Forelimb muscle (tissue), 1 donor: ENCODE data around the gene MTCL1. TPM values are rescaled to one million over a fixed set of nuclear protein-coding genes. Genes with fewer than 3 reads are reported as not detected.

Source experiments
- DNase-seq: peaks from one replicate; pipeline ENCODE4 v3.0.0-alpha.2; 2013; ENCODE audit warnings: low read depth
- polyA plus RNA-seq: library from polyadenylated mRNA; unstranded; fragments of 120-200 nt; gene quantifications from one replicate; pipeline ENCODE4 v1.2.1, GENCODE V29; 2013; ENCODE audit not compliant: insufficient read length

The MTCL1 gene
- polyA plus RNA-seq, 1 donor = 33.0 TPM

DNA sequence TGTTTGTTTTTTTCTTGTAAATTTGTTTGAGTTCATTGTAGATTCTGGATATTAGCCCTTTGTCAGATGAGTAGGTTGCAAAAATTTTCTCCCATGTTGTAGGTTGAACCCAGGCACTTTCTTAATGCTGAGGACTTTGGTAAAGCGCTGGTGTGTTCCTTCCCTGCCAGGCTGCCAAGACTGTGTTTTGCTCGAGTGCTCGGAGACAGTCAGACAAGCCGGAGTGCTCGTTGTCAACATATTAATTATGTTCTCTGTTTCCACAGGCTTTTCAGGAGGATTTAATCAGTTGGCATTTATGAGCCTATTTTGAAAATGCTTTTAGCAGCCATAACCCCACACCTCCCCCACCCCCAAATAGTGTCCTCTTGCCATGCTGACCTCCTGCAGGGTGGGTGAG lies 6.4 kb downstream of the MTCL1 start:
- no peak for DNase-seq

DNA sequence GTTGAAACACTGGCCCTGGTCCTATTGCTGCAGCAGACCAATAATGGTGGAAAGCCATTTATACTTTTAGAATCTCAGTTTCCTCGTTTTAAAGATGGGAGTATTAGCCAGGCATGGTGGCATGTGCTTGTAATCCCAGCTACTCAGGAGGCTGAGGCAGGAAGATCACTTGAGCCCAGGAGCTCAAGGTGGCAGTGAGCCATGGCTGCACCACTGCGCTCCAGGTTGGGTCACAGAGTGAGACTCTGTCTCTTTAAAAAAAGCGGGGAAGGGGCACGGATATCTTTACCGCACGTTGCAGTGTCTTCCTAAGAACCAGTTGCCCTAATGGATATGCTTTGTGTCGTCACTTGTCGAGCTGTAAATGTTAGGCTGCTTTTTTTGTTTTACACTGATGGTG lies 8.3 kb downstream of the MTCL1 start:
- DNase-seq = no peak

DNA sequence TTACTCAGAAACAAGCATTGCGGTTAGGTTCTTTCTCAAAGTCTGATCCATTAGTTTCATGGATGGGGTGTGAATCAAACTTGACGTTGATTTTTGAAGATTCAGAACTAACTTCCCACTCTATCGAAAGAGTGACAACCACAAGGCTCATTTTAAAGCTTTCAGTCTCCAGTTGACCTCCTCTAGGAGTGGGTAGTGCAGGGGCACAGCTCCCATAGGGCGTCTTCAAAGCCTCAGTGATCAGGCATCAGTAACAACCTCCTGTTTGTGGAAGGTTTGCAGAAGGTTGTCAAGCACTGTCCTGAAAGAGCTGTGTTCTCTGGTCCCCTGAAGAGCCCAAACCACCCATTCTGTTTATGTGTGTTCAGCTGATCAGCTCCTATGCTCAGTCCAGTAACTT lies 10.2 kb downstream of the MTCL1 start:
- no peak for DNase-seq

DNA sequence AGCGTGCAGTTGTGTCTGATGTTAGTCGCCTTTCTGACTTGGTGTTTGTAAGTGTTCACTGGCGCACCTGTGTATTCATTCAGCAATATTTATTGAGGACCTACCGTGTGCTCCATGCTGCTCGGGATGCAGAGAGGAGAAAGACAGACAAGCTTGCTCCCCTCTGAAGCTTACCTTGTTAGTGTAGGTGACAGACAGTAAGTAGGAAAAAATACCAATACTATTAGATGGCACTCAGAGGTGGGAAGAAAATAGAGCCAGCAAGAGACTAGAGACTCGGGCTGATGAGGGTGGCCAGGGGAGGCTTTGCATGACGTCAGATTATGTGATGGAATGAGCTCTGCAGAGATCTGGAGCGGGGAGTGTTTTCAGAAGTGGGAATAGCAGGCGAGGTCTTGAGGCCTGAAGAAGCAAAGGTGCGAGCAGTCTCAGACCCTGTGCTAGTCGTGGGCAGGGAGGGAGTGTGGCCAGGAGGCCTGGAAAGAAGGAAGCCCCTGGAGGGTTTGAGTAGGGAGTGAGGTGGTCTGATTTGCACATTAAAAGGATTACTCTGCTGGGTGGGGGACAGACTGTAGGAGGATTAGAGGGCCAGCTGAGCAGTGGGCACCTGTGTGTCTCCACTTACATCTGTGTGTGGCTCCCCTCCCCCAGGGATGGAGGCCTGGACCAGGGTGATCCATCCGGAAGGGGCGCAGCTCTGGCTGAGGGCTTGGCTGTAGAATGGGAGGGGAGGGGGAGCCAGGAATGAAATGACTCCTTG lies 11.8 kb downstream of the MTCL1 start:
- no peak for DNase-seq

DNA sequence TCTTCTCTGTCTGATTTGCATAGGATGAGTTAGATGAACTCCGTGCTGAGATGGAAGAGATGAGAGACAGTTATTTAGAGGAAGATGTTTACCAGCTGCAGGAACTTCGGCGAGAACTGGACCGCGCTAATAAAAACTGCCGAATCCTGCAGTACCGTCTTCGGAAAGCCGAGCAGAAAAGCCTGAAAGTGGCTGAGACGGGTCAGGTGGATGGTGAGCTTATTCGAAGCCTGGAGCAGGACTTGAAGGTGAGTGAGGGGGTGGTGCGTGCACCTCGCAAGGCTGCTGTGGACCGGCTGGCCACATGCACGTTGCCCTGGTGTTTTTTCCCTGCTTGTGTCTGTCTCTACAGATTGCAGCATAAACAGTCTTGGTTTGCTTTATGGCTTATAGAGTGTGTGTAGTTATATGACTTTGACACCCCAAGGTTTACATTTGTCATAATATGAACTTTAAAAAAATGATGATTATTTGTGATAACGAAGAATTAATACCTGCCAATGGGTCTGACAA lies 13.1 kb downstream of the MTCL1 start:
- no peak for DNase-seq

DNA sequence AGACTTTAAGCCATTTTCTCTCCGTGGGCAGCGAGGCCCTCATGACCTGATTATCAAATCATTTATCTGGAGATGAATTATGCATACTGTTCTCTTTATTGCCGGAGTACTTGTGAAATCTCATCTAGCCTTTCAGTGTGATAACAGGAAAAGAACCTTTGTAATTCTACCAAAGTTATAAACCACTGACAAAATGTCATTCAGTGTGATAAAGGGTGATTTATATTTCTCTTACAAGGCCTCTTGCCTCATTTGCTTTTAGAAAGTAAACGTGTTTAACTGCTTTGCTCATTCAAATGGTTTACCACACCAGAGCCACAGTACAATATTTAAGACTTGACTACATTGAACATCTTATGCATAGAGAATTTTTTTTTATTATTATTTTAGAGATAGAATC lies 13.8 kb downstream of the MTCL1 start:
- DNase-seq = no peak

DNA sequence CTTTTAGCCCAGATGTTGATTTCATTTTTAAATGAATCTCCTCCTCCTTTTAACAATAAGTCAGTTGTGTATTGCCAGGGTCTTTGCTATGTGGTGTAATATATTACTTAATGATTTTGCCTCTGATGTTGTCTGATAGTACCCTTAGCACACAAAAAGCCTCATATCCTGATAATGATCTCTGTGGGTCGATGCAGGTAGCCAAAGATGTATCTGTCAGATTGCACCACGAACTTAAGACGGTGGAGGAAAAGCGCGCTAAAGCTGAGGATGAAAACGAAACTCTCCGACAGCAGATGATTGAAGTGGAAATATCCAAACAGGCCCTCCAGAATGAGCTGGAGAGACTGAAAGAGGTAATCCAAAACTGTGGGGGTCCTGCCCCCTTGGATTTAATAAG lies 14.8 kb downstream of the MTCL1 start:
- no peak for DNase-seq

DNA sequence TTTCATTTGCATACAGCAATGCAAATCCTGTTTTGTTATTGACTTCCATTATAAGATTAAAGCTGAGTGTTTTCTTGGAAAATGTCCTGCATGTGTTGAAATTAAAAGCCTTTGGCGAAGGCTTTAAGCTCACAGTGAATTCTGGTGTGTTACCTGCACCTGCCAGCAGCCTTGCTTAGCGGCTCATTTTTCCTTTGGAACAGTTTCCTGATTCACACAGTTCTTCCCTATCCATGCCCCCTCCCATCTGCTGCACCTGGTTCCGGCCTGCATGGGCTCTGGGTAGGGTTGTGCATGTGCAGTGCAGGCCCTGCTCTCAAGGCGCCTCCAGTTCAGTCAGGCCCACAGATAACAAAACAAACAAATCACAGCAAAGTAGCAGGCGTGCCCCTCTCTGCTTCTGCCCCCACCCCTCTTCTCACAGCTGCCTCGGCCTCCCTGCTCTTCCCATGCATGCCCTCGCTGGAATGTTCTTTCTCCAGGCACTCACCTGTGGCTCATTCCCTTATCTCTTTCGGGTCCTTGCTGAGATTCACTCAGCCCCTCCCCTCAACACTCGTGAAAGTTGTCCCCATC lies 15.8 kb downstream of the MTCL1 start:
- no peak for DNase-seq

DNA sequence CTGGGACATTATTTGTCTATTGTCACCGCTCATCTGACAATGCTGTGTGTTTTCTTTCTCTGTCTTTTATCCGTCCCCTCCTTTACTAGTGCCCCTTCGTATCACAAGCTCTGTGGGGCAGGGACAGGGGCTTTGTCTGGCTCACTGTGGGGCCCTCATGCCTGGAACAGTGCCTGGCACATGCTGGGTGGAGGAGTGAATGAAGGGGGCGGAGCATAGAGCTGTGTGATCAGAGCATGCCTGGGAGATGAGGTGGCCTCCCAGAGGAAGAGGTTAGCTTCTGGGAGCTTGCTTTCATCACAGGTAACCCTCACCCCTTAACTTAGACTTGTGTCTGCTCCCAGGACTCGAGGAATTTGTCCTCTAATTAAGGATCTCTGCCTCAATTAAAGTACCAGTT lies 16.4 kb downstream of the MTCL1 start:
- no peak for DNase-seq

DNA sequence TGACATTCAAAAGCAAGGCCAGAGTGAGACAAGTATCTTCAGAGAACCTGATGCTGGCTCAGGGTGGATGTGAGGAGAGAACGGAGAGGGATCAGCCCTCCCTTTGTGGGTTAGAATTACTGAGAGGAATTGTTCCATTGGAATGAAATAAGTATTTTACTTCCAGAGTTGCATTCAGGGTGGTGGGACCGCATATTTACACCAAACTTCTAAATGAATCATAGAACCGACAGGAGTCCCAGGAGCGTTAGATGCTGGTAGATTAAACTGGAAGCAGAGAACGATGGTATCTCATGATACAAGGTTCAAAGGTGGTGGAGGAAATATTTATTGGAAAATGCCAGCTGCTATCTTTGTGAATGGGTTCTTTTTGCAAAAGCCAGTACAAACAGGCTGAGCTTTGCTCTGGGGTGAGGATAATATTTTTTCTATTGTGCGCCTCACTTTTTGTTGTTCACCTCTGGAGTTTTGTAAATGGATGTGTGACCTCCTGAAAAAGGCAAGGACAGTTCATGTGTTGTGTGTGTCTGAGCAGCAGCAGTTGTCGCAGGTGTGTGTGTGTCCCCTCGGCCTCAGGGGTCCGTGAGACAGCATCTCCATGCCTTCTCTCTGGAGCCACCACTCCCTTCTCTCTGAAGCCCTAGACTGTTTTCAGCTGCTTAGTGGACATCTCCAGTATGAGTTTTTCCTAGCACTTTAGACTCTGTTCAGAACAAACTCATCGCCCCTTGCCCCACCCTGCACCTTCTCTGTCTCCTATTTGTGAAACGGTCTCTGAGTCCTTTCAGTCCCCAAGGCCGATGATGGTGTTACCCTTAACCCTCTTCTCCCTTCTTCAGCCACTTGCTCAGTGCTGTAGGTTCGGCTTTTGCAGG lies 17.8 kb downstream of the MTCL1 start:
- DNase-seq = no peak

DNA sequence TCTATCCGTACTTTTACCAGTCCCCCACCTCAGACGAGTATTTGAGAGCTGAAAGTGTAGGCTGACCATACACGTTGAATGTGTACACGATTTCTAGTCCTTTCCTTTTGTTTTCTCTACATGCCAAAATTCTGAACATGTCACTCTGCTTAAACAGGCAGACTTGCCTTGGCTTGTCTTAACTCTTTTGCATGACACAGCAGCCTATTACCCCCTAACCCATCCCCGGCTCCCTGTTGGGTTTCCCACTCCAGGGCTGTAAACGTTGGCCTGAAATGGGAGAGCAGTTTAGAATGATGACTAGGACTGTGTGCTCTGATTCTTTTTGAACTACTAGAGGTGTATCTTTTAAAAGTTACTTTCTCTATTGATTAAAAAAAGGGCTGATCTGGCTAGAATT lies 19.1 kb downstream of the MTCL1 start:
- no peak for DNase-seq

DNA sequence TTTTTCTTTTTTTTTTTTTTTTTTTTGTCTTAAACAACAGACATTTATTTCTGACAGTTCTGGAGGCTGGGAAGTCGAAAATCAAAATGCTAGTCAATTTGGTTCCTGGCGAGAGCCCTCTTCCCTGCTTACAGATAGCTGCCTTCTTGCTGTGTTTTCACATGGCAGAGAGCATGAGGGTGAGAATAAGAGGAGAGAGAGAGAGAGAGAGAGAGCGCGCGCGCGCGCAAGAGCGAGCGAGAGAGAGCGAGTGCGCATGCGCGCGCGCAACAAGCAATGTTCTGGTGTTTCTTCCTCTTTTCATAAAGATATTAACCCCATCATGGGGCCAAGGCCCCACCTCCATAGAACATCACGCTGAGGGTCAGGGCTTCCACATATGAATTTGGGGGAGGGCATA lies 20.9 kb downstream of the MTCL1 start:
- no peak for DNase-seq

DNA sequence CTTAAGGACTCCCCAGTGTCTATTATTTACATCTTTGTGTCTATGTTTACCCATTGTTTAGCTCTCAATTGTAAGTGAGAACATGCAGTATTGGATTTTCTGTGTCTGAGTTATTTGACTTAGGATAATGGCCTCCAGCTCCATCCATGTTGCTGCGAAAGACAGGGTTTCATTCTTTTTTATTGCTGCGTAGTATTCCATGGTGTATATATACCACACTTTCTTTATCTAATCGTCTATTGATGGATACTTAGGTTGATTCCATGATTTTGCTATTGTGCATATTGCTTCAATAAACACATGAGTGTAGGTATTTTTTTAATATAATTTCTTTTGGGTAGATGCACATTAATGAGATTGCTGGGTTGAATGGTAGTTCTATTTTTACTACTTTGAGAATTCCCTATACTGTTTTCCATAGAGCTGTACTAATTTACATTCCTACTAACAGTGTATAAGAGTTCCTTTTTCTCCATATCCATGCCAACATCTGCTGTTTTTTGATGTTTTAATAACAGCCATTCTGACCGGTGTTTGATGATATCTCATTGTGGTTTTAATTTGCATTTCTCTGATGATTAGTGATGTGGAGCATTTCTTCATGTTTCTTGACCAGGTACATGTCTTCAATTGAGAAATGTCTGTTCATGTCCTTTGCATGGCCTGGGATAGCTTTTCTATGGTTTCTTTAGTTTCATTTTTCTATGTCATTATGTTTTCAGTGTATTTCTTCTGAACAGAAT lies 21.8 kb downstream of the MTCL1 start:
- no peak for DNase-seq

DNA sequence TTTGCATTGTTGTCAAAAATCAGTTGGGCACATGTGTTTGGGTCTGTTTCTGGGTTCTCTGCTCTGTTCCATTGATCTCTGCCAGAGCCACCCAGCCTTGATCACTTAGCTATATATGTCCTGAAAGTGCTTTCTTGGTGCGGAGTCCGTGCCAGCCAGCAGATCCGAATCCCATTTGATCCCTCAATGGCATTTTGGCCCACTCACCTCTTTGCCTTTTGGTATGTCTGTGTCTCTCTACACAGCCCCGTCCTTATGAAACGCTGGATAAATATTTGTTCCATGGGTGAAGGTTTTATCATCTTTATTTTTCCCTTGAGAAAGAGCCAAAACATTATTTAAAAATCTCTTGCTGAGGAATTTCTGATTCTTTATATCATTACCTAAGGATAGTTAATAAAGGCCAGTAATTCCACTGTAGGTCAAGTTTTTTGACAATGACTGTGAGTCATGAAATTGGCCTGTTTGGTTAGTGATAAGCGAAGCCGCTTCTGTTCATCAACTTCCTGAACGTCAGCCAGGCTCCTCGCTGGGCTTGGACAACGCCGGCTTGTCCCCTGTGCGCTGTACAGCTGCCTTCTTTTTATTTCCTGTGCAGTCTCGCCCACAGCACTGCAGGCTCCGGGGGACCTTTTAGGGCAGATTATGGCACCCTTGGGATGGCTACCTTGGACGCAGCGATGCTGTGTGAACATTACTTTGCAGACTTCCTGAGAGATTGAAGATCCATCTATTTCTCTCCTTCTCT lies 24.9 kb downstream of the MTCL1 start:
- DNase-seq = no peak

DNA sequence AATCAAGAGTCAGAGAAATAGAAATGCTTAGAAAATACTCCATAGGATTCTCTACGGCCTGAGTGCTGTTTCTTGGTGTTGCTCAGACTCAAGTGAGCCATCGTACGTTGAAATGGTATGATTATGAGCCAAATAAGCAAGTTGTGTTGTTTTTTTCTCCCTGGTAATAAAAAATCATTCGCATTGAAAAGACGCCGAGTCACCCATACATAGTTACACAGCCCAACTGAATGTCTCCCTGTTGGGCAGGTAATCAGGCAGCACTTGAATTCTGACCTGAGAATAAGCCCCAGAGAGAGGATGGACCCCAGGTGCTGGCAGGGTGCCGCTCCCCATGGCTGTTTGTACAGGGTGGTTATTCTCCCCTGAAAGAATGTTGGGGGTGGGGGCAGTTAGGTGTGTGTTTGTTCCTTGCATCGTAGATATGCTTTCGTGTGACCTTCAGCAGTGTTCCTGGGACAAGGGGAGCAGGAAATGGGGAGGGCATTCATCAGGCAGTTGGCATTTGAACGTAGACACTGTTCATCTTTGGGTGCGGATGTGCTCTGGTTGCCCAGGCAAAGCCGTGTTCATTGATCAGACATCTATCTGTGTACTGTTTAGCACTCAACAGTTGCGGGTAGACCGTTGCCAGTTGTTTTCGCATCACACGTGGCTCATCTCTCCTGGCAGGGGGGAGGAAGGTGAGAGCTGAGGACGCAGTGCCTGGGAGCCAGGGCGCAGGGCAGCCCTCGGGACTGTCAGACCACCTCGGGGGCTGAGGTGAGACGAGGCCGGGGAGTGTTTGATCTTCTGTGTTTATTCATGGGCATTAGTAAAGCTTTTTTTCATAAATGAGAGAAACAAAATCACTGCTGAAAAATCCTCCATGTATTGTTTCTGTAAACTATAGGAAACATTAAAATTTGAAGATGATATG lies 27.3 kb downstream of the MTCL1 start:
- DNase-seq = no peak

DNA sequence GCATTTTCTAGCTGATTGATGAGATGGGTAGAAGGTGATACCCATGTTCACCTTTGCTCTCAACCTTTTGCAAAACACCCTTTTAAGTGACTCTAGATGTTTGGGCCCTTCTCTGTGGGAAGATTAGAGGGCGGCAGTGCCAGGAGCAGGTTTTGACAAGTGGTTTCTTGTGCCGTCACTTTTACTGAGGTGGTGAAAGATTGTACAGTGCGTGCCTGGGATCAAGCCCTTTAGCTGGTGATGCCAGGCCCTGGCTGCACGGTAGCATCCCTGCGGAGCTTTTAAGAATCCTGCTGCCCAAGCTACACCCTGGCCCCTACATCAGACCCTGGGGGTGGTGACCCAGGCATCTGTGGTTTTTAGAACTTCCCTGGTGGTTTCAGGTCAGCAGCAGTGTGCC lies 29.1 kb downstream of the MTCL1 start:
- DNase-seq = no peak

DNA sequence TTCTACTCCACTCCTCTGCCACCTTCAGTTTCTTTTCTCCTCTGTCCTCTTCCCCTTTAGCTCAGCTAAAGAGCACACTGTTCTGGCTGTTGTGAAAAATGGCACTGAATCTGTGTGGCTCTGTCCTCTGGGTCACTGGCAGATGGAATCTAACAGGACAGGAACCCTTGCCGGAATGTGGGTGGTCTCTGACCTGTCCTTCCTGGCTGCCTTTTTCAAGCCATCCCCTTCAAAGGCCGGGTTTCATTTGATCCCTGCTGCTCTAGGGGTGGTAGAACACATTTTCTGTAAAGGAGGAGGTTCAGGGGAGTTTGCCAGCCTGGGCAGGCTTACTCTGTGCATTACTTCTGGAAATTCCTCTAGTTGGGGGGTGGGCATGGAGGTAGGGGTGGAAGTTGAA lies 29.9 kb downstream of the MTCL1 start:
- DNase-seq = no peak

DNA sequence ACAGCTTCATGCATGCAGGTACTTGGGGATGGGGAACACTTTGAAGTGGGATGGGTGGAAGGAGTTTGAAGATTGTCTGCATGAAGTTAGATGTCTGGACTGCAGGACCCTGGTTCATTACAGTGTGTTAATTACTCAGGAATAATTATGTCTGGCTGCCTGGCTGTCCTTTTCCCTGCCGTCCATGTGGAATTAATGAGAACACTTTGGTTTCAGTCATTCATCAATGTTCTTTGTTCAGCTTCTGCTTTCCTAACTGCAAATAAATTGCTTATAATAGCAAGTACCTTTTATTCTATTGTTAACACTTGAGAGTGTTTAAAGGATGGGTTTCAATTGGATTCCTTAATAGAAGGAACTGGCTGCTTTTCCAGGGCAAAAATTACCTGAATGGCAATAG lies 35.8 kb downstream of the MTCL1 start:
- no peak for DNase-seq

DNA sequence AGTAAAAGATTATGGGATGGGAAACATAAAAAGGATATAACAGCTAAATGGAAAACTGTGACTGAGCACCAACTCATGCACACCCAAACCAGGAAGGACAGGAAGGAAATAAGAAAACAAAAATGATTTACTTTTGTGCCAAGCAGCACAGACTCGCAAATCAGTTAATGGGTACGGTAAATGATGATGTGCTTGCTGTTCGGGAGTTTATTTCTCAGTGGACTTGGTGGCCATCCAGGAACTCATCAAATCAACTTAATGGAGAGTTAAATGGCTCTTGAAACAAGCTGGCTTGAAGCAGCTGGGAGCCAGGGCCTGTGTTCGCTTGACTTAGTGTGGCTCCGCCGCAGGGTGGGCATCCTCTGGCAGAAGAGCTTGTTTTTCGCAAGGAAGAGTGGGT lies 36.2 kb downstream of the MTCL1 start:
- DNase-seq = no peak
